Activated CD8-positive, alpha-beta memory T cell treated with anti-CD3 and anti-CD28 coated beads for 36 hours (primary cell): ENCODE results near the gene SRGAP2. TPM values are rescaled to one million over a fixed set of nuclear protein-coding genes. Genes with fewer than 3 reads are reported as not detected.
"Not testable (repeated sequence)": the region's sequence is repeated elsewhere in the genome, so short reads cannot be mapped to it uniquely, and the experiment has no call there.

Experiments
- CTCF ChIA-PET: fragments of 350-600 bp; sonication (Branson Sonifier 250); formaldehyde crosslinking; loops from one replicate; lab custom pipeline; 2021; ENCODE audit warnings: antibody characterized with exemption; lab: Charles Lee
- POLR2A ChIA-PET: fragments of 350-600 bp; sonication (Branson Sonifier 250); formaldehyde crosslinking; loops from one replicate; lab custom pipeline; 2021; ENCODE audit warnings: antibody characterized with exemption; lab: Charles Lee
- total RNA-seq, 2 experiments: library from RNA; stranded (reverse); gene quantifications; one replicate each; pipeline ENCODE4 v1.2.3, GENCODE V29; 2021

SRGAP2 gene
- total RNA-seq = 10 to 100 TPM; 47.7 to 52.5 TPM

DNA sequence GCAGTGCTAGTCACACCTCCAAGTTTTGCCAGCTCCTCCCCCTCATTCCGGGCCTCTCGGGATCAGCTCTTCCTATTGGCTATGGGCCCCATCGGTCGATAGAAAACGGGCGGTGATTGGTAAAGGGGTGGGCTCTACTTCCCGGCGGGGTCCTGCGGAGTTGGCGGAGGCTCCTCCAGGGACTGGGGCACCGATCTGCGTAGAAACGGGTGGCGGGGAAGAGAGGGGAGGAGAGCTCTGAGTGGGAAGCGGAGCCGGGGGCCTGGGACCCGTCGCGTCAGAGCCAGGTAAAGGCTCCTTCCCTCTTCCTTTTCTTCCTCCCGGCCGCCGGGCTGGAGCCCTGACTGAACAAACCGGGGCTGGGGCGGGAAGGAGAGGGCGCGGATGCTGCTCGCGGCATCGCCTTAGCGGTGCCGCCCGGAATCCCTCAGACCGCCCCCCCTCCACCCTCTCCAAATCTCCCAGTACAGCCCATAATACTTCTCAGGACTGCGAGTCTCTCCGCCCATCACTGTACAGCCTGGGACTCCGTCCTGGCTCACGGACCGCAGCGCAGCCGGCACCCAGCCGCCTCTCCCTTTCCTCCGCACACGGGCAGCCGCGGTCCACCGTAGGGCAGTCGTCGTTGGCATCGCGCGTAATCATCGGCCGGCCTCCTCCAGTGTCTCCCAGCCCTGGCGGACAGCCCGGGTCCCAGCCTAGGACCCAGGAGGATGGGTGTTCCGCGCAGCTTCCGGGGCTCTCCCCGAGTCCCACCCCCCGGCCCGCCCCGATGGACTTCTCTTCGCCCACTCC lies at the start of gene SRGAP2:
TSS of gene SRGAP2 (plus strand) at position 178 of the 795 bp plus-strand sequence. CDS start 2,430 bp downstream, outside the sequence.
- CTCF ChIA-PET, POLR2A ChIA-PET: not testable (repeated sequence)

- CTCF ChIA-PET, POLR2A ChIA-PET: not testable (repeated sequence)
These were observed 35.9 kb upstream of the SRGAP2 start for GRCh38 chr1:206167350-206168029.

GRCh38 chr1:206169794-206170193 lies 33.5 kb upstream of the SRGAP2 start:
- POLR2A ChIA-PET, CTCF ChIA-PET: not testable (repeated sequence)

DNA sequence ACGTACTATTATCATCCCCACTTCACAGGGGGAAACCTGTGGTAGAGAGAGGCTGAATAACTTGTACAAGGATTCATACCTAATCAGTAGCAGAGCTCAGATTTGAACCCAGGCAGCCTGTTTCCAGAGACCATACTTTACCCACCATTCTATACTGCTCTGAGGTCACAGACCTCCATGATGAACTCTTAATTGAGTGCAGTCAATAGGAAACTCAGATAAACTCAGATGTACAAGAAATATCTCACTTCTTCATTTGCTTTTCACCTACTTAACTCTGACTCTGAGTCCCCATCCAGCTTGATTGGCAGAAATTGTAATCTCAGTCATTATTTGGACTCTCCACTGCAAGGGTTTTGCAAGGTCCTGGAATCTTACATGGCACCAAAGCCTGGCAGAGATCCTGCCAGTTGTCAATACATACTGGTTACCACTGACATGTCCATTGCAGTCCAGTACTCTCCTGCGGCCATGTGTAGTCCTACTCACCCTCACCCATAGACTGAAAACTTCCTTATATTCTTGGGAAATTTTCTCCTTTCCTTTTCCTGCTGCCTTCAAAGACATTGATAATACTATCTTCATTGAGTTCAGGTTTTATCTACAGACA lies 30.1 kb upstream of the SRGAP2 start:
- CTCF ChIA-PET, POLR2A ChIA-PET: not testable (repeated sequence)

- POLR2A ChIA-PET, CTCF ChIA-PET: not testable (repeated sequence)
These were observed 29.0 kb upstream of the SRGAP2 start for GRCh38 chr1:206174182-206174868.

DNA sequence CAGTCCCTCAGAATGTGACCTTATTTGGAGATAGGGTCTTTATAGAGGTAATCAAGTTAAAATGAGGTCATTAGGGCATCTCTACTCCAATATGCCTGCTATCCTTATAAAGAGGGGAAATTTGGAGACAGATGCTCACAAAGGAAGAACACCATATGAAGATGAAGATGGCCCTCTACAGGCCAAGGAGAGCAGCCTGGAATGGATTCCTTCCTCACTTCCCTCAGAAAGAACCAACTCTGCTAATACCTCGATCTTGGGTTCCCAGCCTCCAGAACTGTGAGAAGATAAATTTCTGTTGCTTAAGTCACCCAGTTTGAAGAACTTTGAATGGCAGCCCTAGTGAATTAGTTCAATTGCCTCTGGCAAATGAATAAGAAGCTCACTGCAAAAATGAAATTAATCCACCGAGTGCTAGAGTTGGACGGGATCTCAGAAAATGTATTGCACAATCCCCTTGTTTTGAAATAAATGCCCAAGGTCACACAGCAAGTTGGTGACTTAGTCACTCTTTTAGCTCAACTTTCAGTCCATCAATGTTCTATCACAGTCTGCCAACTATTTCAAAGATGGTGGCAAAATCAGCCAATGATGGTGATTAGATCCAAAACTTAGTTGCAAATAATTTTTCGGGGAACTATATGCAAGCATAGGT lies 27.8 kb upstream of the SRGAP2 start:
- POLR2A ChIA-PET, CTCF ChIA-PET: not testable (repeated sequence)

DNA sequence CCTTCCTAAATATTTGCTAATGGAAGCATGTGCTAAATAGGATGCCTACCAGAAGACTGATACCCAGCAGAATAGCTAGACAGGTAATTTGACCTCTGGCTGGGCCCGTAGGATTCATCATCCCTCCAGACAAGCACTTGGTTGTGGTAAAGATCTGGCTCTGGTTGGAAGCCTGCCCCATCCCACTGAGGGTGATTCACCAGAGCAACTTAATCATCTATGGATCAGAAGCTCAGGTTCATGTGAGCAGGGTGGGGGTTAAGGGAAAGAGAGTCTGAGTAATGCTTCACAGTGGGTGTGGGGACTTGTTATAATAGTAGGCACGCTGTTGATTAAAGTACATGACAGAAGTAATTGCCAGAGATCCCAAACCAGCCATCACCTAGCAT lies 27.2 kb upstream of the SRGAP2 start:
- POLR2A ChIA-PET, CTCF ChIA-PET: not testable (repeated sequence)

GRCh38 chr1:206178061-206178989 lies 25.0 kb upstream of the SRGAP2 start:
- CTCF ChIA-PET, POLR2A ChIA-PET: not testable (repeated sequence)

DNA sequence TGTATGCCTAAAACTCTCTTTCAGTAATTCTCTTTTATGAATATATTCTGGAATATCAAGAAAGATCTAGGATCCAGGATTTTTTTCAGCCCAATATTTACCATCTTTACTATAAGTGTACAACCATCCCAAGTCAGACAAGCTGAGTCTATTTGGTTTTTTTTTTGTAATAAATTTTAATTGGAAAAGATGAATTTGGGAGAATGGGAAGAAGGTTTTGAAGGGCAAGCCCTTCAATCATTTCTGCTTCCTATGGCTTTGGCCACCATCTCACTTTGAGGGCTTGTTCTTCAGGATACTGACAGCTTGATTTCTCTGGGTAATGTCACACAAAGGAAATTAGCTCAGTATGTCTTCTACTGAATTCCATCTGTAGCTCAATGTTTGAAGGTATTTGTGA lies 23.7 kb upstream of the SRGAP2 start:
- POLR2A ChIA-PET, CTCF ChIA-PET: not testable (repeated sequence)

DNA sequence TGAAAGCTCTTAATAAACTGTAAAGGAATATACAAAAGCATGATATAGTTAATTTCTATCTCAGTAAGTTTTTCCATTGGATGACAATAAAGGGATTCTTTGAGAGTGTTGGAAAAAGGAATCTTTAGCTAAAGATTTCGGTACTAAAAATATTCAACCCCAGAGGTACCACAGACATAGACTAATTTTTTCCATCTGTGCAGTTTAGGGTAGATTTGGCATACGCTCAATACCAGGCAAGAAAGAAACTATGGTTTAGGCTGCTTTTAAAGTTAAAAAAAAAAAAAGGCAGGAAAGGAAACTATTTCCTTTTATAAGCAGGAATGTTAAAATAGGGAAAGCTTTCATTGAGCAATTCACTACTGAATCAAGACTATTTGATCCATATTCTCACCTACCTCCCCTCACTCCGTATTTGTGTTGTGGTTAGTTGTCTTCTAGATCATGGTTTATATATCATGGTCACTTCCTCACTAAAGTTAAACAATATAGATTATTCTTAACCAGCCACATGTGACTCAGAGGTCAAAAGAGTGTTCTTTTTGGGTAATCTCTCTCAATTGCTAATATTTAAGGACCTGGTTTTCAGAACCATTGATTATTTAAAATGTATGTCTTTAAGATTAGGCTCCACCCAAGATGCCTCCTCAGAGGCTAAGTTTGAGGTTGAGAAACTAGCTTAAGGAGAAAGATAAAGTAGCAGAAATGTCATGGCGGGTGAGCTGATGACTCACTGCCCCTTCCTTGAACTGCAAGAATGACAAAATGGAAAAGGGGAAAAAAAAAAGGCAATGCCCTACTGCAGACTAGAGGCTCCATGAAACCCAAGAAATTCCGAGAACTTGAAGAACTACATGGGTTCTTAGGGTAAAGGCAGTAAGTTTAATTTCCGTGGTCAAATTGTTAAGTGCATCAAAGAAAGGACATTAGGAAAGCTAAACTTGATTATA lies 20.7 kb upstream of the SRGAP2 start:
- CTCF ChIA-PET, POLR2A ChIA-PET: not testable (repeated sequence)

DNA sequence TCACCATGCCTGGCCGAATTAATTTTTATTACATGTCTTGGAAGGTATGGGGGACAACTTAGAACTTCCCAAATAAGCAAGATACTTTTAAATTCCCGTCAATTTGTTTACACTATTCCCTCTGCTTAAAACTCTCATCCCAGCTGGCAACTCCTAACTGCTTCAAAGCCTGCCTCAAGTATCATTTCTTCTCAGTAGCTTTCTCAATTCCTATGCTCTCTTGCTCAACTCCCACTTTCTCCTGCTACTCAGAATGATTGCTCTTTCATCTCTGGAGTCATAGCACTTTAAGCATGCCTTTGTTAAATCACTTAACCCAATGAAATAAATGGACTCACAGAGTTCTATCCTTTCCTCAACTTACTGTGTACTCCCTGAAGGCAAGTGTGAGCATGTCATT lies 19.6 kb upstream of the SRGAP2 start:
- POLR2A ChIA-PET, CTCF ChIA-PET: not testable (repeated sequence)

- POLR2A ChIA-PET, CTCF ChIA-PET: not testable (repeated sequence)
These were observed 17.6 kb upstream of the SRGAP2 start for GRCh38 chr1:206185778-206186177.

DNA sequence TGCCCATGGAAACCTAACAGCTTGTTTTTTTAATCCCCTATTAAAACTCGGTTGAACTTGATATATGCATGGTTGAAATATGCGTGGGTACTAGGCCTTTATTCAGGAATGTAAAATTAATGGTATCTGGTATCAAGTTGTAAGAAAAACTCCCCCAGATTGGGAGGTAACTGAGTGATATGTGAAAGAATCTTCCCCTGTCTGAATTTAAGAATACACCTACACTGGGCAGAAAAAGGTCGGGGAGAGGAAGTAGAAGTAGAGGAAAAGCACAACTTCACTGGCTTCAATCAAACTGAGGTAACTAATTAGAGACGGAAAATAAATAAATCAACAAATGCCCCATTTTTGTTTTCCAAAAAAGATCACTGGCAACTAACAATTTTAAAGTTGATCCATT lies 16.5 kb upstream of the SRGAP2 start:
- POLR2A ChIA-PET, CTCF ChIA-PET: not testable (repeated sequence)

DNA sequence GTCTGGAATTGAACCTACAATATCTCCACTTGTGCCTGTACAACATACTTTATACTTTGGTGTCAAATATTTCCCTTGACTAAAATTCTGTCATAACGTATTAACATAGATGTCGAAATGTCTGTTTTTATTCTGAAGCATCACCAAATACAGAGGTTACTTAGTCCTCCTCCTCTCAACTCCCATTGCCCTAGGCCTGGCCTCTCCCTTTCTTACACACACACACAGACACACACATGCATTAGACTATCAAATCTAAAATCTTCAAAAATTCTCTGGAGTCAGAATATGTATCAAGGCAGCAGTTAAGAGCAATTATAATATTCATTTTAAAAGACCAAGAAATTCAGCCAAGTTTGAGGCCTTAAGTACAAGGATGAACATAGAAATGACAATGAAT lies 8.2 kb upstream of the SRGAP2 start:
- POLR2A ChIA-PET, CTCF ChIA-PET: not testable (repeated sequence)

DNA sequence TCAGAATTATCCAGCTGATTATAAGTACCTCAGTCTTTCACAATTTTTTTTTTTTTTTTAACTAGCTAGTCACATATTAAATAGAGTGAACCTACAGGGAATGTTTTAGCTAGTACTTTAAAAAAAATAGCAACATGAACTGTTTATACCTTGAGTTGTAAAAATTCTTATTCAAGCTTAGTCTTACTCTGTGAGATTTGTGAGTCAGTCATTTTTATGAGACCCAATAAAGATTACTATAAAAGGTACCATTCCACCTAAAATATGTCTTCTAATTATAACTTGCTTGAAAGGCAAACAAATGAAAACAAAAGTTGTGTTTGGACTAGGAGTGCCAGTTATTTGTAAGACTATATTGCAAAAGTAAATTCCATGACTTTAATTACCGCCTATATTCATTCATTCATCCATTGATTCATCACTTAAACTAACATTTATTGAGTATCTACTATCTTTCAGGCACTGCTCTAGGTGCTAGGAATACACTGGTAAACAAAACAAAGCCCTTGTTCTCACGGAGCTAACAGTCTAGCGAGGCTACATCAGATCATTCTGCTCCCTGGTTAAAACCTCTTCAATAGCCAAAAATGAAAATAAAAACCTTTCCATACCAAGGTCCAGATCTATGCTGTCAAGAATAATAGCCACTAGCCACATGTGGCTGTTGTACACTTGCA lies 6.5 kb upstream of the SRGAP2 start:
- CTCF ChIA-PET = not testable (repeated sequence)

DNA sequence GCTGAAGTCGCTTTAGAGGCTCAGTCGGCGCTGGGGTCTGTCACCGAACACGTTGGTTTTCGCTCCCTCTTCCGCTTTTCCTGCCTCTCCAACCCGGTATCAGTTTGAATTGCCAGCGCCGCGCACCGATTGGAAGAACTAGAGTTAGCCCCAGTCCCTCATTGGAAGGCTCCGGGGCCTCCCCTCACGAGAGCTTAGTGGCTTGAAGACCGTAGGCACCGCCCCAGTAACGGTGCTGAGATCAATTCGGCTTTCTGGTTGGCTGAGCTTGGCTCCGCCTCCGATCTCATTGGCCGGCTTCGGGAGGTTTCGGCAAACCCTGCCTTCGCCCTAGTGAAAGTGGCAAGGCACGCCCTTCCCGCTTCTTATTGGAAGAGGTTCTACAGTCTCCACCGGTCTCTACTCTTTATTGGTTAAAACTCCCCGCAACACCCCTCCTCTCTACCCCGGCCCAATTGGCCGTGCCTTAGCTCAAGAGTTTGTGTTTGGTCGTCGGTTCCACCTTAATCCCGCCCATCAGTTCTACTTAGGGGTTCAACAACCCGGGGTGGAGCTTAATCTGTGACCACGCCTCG lies 465 bp upstream of the SRGAP2 start, which contains the start of gene FAM72A:
TSS of gene FAM72A (minus strand) at position 51 of the 575 bp plus-strand sequence. CDS start 814 bp downstream, outside the sequence.
- POLR2A ChIA-PET = not testable (repeated sequence)

More for the DNA sequence above, 6.5 kb upstream of the SRGAP2 start:
- POLR2A ChIA-PET = not testable (repeated sequence)

More for the DNA sequence above, 465 bp upstream of the SRGAP2 start, which contains the start of gene FAM72A:
- CTCF ChIA-PET = not testable (repeated sequence)
